K562 (cell line): ENCODE data around the gene INO80C. TPM values are rescaled to one million over a fixed set of nuclear protein-coding genes. Genes with fewer than 3 reads are reported as not detected.

ENCODE experiments used
- ATAC-seq: fragments of 200-7000 bp; cut with Tn5 transposase; 3 replicates; pipeline ENCODE4 v1.9.1; 2020; ENCODE audit warnings: moderate library complexity
- BruUV-seq: library from RNA; stranded (reverse); fragments of 400-500 nt; replicated peaks from 2 replicates; lab custom pipeline; 2021; lab: Mats Ljungman, UMichigan
- CTCF ChIA-PET: fragments of 300-600 bp; formaldehyde crosslinking; extraction: SDS; loops from one replicate; lab custom pipeline; 2021; ENCODE audit warnings: low intra/inter-chr PET ratio; lab: Yijun Ruan, JAX
- POLR2A ChIA-PET: fragments of 300-600, 350-650 bp; sonication (Branson Sonifier 250); formaldehyde crosslinking; extraction: SDS; loops from one replicate; lab custom pipeline; 2021; ENCODE audit warnings: antibody characterized with exemption, inconsistent platforms; lab: Yijun Ruan, JAX
- DNase-seq, 4 experiments: peaks; one replicate each; pipeline versions ENCODE4 v3.0.0 to v3.0.0-alpha.2; 2011 to 2018; ENCODE audit warnings: low spot score in 3 of 4, mixed read lengths in 3 of 4; ENCODE audit errors: extremely low read depth in 1 of 4
- FAIRE-seq: peaks from 2 replicates; lab custom pipeline; 2011; peaks lifted over from hg19 to GRCh38; lab: Jason Lieb, UNC
- H2AFZ ChIP-seq: 2 replicates; pipeline ENCODE4 v1.6.0; 2011; ENCODE audit warnings: low read depth, low read length, control low read depth, inconsistent platforms
- H3K27ac ChIP-seq: fragments of 200-600 bp; 3 replicates; pipeline ENCODE4 v1.8.0; 2011; ENCODE audit warnings: low read depth, mild to moderate bottlenecking, control low read depth, inconsistent platforms, low read length, moderate library complexity, mixed read lengths; ENCODE audit errors: extremely low read depth
- H3K27me3 ChIP-seq, 2 experiments: fragments of 300-600 bp in 1 of 2; 2 replicates in 1 of 2; 3 replicates in 1 of 2; pipeline versions ENCODE4 v1.6.0 to v1.8.0; 2011; ENCODE audit warnings: inconsistent platforms in 2 of 2, low read length in 2 of 2, mild to moderate bottlenecking in 1 of 2, mixed read lengths in 1 of 2, moderate library complexity in 1 of 2; ENCODE audit not compliant: control insufficient read depth in 2 of 2, insufficient read depth in 2 of 2
- H3K36me3 ChIP-seq: fragments of 300-600 bp; 3 replicates; pipeline ENCODE4 v1.8.0; 2011; ENCODE audit warnings: mild to moderate bottlenecking, low read length, inconsistent platforms; ENCODE audit not compliant: control insufficient read depth, insufficient read depth
- H3K4me1 ChIP-seq, 2 experiments: fragments of 200-600 bp in 1 of 2; replicated peaks in 1 of 2; 2 replicates in 1 of 2; 3 replicates in 1 of 2; pipeline versions ENCODE4 v1.5.1 to v1.8.0; 2011; ENCODE audit warnings: inconsistent platforms in 2 of 2, low read length in 2 of 2, mild to moderate bottlenecking in 1 of 2, mixed read lengths in 1 of 2, moderate library complexity in 1 of 2; ENCODE audit not compliant: control insufficient read depth in 2 of 2, insufficient read depth in 2 of 2
- H3K4me2 ChIP-seq: 2 replicates; pipeline ENCODE4 v1.6.1; 2011; ENCODE audit warnings: low read length, control low read depth, inconsistent platforms, mixed read lengths; ENCODE audit not compliant: insufficient read depth
- H3K4me3 ChIP-seq: fragments of 200-600 bp; sonication (generic), shearing (Covaris generic); 2 replicates; pipeline ENCODE4 v1.5.1; 2016; ENCODE audit warnings: control low read depth, inconsistent platforms
- H3K79me2 ChIP-seq: fragments of 200-600 bp; 3 replicates; pipeline ENCODE4 v1.8.0; 2011; ENCODE audit warnings: low read length, inconsistent platforms; ENCODE audit not compliant: control insufficient read depth, insufficient read depth
- H3K9ac ChIP-seq, 2 experiments: 2 replicates each; pipeline versions ENCODE4 v1.6.0 to v1.6.1; 2011; ENCODE audit warnings: low read depth in 2 of 2, low read length in 2 of 2, control low read depth in 1 of 2, inconsistent platforms in 1 of 2, mild to moderate bottlenecking in 1 of 2, mixed read lengths in 1 of 2; ENCODE audit not compliant: insufficient read depth in 1 of 2
- H3K9me1 ChIP-seq: one replicate; pipeline ENCODE4 v1.6.0; 2011; ENCODE audit warnings: inconsistent platforms, mild to moderate bottlenecking, low read length, moderate library complexity; ENCODE audit not compliant: control insufficient read depth, insufficient read depth
- H3K9me3 ChIP-seq: replicated peaks from 2 replicates; pipeline ENCODE4 v1.5.1; 2011; ENCODE audit warnings: low read depth, low read length, inconsistent platforms; ENCODE audit not compliant: control insufficient read depth, insufficient read depth
- H4K20me1 ChIP-seq: replicated peaks from 2 replicates; pipeline ENCODE4 v1.6.1; 2011; ENCODE audit warnings: low read length, inconsistent platforms, mixed read lengths; ENCODE audit not compliant: control insufficient read depth, insufficient read depth
- C11orf30 ChIP-seq: fragments of 450-650 bp; IDR thresholded peaks from 2 replicates; pipeline ENCODE4 v1.6.1; 2016; ENCODE audit warnings: low read depth, mild to moderate bottlenecking
- CHD2 ChIP-seq: IDR thresholded peaks from 2 replicates; pipeline ENCODE4 v1.6.1; 2011; ENCODE audit warnings: low read depth, low read length
- HIVEP1 ChIP-seq: fragments of 250-450 bp; sonication (Bioruptor Pico); IDR thresholded peaks from 2 replicates; pipeline ENCODE4 v1.4.0; 2020; ENCODE audit warnings: mild to moderate bottlenecking
- LARP7 ChIP-seq: fragments of 450-650 bp; IDR thresholded peaks from 2 replicates; pipeline ENCODE4 v1.6.1; 2016
- MAFG ChIP-seq: fragments of 450-650 bp; conservative IDR thresholded peaks from 2 replicates; pipeline ENCODE4 v1.6.1; 2016; ENCODE audit warnings: missing genetic modification characterization, missing compliant biosample characterization
- MAFK ChIP-seq: IDR thresholded peaks from 2 replicates; pipeline ENCODE4 v1.6.1; 2011; ENCODE audit warnings: low read length, improper control_type of control experiment
- MECOM ChIP-seq: fragments of 250-450 bp; sonication (Bioruptor Pico); IDR thresholded peaks from 2 replicates; pipeline ENCODE4 v1.8.0; 2022; ENCODE audit warnings: inconsistent platforms
- NR1H2 ChIP-seq: sonication (generic); formaldehyde crosslinking; IDR thresholded peaks from 2 replicates; pipeline ENCODE4 v1.4.0; 2020; ENCODE audit warnings: mild to moderate bottlenecking, missing genetic modification reagents
- NR3C1 ChIP-seq: sonication (generic); formaldehyde crosslinking; IDR thresholded peaks from 2 replicates; pipeline ENCODE4 v1.8.1; 2022; ENCODE audit warnings: missing genetic modification reagents
- SMARCE1 ChIP-seq: fragments of 450-650 bp; IDR thresholded peaks from 2 replicates; pipeline ENCODE4 v1.7.1; 2016; ENCODE audit warnings: mild to moderate bottlenecking
- ZFP1 ChIP-seq: fragments of 450-650 bp; formaldehyde crosslinking; IDR thresholded peaks from 2 replicates; pipeline ENCODE4 v1.4.0; 2020; ENCODE audit warnings: mild to moderate bottlenecking, mixed read lengths
- ZNF12 ChIP-seq: sonication (generic); formaldehyde crosslinking; IDR thresholded peaks from 2 replicates; pipeline ENCODE4 v1.4.0; 2020; ENCODE audit warnings: mild to moderate bottlenecking, missing genetic modification reagents
- ZNF224 ChIP-seq: sonication (generic); formaldehyde crosslinking; IDR thresholded peaks from 2 replicates; pipeline ENCODE4 v1.8.0; 2022; ENCODE audit warnings: mild to moderate bottlenecking, missing genetic modification reagents
- ZNF445 ChIP-seq: fragments of 250-450 bp; sonication (Bioruptor Pico); IDR thresholded peaks from 2 replicates; pipeline ENCODE4 v1.4.0; 2020; ENCODE audit warnings: low read depth, mild to moderate bottlenecking, moderate library complexity
- WGBS: fragments of 100-300 bp; shearing (Covaris generic); methylation state at CpG from one replicate; pipeline ENCODE4 v1.1.6; 2016; ENCODE audit warnings: low coverage, mixed read lengths; ENCODE audit not compliant: insufficient coverage; ENCODE audit errors: missing lambda C conversion rate; 5-methylcytosine and 5-hydroxymethylcytosine counted together
- in situ Hi-C: fragments of 300-500 bp; cut with MboI; formaldehyde crosslinking; loops from 4 replicates; pipeline ENCODE4 v1.15.0; 2018; ENCODE audit warnings: inconsistent platforms, mixed read lengths
- intact Hi-C: fragments of 100-400 bp; cut with micrococcal nuclease; formaldehyde crosslinking; loops from 2 replicates; pipeline ENCODE4 v1.14.2; 2022
- polyA plus RNA-seq, 8 experiments: library from polyadenylated mRNA; depleted of rRNA in 4 of 8; stranded (reverse) in 5 of 8; unstranded in 3 of 8; fragments of >200 nt; fragmentation: Nextera tagmentation in 2 of 8; fragmentation: Illumina TruSeq in 1 of 8; extraction: Ambion mirVana in 2 of 8; extraction: Trizol in 1 of 8; gene quantifications; 2 replicates each; pipeline versions ENCODE4 v1.2.1 to v1.2.3, GENCODE V29; 2011 to 2014; ENCODE audit warnings: inconsistent platforms in 1 of 8, missing spikeins in 1 of 8
- total RNA-seq, 7 experiments: library from RNA; depleted of rRNA in 6 of 7; stranded (reverse); fragments of >200 nt in 6 of 7; fragmentation: Illumina TruSeq in 2 of 7; extraction: Trizol in 2 of 7; gene quantifications; 2 replicates each; pipeline versions ENCODE4 v1.2.1 to v1.2.3, GENCODE V29; 2011 to 2021; ENCODE audit warnings: low replicate concordance in 1 of 7
- TF ChIP-seq, protein P1 (sequence below), 2 experiments: fragments of 250-450 bp in 1 of 2; fragments of 450-650 bp in 1 of 2; sonication (Bioruptor Pico) in 1 of 2; IDR thresholded peaks; 2 replicates each; pipeline versions ENCODE4 v1.6.1 to v1.8.0; 2016 to 2021; ENCODE audit warnings: mild to moderate bottlenecking in 2 of 2, moderate library complexity in 2 of 2, missing compliant biosample characterization in 1 of 2, missing genetic modification characterization in 1 of 2
- TF ChIP-seq, protein P2 (sequence below): fragments of 450-650 bp; conservative IDR thresholded peaks from 2 replicates; pipeline ENCODE4 v1.6.1; 2016; ENCODE audit warnings: missing genetic modification characterization, low read depth, mild to moderate bottlenecking, control low read depth, missing compliant biosample characterization
- TF ChIP-seq, protein P3 (sequence below): sonication (generic); formaldehyde crosslinking; IDR thresholded peaks from 2 replicates; pipeline ENCODE4 v1.8.1; 2022; ENCODE audit warnings: missing genetic modification reagents

Gene INO80C
- total and polyA plus RNA-seq, 9 of the 15 experiments (the other 6 are each of a cell fraction or from before 2014, with no cell fraction given): 14.3 to 53.3 (median 46.6) TPM

DNA sequence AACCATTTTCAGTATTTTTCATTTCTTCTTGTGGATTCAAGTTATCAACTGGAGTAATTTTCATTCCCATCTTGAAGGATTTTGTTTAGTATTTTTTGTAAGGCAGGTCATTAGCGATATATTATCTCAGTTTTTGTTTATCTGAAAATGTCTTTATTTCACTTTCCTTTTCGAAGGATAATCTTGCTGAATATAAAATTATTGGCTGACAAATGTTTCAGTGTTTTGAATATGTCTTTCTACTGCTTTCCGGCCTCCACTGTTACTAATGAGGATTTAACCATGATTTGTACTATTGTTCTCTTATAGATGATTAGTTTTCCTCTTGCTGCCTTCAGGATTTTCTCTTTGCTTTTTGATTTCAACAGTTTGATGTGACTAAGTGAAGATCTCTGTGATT, 62.4 kb downstream of the INO80C start:
- Histone ChIP-seq H3K79me2 (no peaks in the 10 kb centered on the region), H3K9me1 (no peaks in the 10 kb centered on the region), H3K36me3 (no peaks in the 10 kb centered on the region), H2AFZ (no peak overlapping the region), H3K27me3 (peaks cover 2 to 6% of the 10 kb centered on the region in 2 experiments; a peak in 4 of 5 replicates), H3K4me3 (no peak overlapping the region), H4K20me1 (no peaks in the 10 kb centered on the region), H3K27ac (no peak overlapping the region), H3K9ac (no peak overlapping the region), H3K9me3 (no peaks in the 10 kb centered on the region), H3K4me2 (no peak overlapping the region), H3K4me1 (peaks cover 0 to 3% of the 10 kb centered on the region in 2 experiments; a peak in 2 of 5 replicates)
- WGBS: 25% methylated on average over 3 of the region's 3 CpGs
- no peak for FAIRE-seq
- no TSS peak for BruUV-seq
- TF ChIP-seq SMARCE1 (no peak), MAFG (tag) (no peak), ZNF12 (no peak), ZNF445 (no peak), MAFK (no peak), C11orf30 (no peak), ZFP1 (CRISPR knock-in tag) (no peak), NR1H2 (CRISPR knock-in tag) (no peak), CHD2 (no peak), HIVEP1 (no peak), LARP7 (no peak), ZNF224 (CRISPR knock-in tag) (no peak), NR3C1 (CRISPR knock-in tag) (no peak), MECOM (CRISPR knock-in tag) (no peak)
- TF ChIP-seq, protein P1, sequence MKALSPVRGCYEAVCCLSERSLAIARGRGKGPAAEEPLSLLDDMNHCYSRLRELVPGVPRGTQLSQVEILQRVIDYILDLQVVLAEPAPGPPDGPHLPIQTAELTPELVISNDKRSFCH (CRISPR knock-in tag; IDR thresholded peaks at IDR 0.05): no peak
- TF ChIP-seq, protein P1 (tag; IDR thresholded peaks at IDR 0.05): no peak
- TF ChIP-seq, protein P2, sequence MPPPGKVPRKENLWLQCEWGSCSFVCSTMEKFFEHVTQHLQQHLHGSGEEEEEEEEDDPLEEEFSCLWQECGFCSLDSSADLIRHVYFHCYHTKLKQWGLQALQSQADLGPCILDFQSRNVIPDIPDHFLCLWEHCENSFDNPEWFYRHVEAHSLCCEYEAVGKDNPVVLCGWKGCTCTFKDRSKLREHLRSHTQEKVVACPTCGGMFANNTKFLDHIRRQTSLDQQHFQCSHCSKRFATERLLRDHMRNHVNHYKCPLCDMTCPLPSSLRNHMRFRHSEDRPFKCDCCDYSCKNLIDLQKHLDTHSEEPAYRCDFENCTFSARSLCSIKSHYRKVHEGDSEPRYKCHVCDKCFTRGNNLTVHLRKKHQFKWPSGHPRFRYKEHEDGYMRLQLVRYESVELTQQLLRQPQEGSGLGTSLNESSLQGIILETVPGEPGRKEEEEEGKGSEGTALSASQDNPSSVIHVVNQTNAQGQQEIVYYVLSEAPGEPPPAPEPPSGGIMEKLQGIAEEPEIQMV (tag): no peak
- TF ChIP-seq, protein P3, sequence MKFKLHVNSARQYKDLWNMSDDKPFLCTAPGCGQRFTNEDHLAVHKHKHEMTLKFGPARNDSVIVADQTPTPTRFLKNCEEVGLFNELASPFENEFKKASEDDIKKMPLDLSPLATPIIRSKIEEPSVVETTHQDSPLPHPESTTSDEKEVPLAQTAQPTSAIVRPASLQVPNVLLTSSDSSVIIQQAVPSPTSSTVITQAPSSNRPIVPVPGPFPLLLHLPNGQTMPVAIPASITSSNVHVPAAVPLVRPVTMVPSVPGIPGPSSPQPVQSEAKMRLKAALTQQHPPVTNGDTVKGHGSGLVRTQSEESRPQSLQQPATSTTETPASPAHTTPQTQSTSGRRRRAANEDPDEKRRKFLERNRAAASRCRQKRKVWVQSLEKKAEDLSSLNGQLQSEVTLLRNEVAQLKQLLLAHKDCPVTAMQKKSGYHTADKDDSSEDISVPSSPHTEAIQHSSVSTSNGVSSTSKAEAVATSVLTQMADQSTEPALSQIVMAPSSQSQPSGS (CRISPR knock-in tag): no peak
- CTCF ChIA-PET: no interaction called here
- in situ Hi-C loops (no loop called here), intact Hi-C loops (no loop called here)
- DNase-seq: no peak
- no peak for ATAC-seq
- POLR2A ChIA-PET: no interaction called here
